Keratinocyte (primary cell): Measurements from ENCODE around the gene SYNGR1. TPM values are rescaled to one million over a fixed set of nuclear protein-coding genes. Genes with fewer than 3 reads are reported as not detected.

Experiments
- DNase-seq: peaks from one replicate; pipeline ENCODE4 v3.0.0-alpha.2; 2011; ENCODE audit warnings: low read depth, missing footprints, low spot score
- FAIRE-seq: peaks from 2 replicates; lab custom pipeline; 2011; peaks lifted over from hg19 to GRCh38; lab: Jason Lieb, UNC
- H2AFZ ChIP-seq: 2 replicates; pipeline ENCODE4 v1.6.0; 2012; ENCODE audit warnings: low read length, control low read depth, inconsistent platforms; ENCODE audit not compliant: control insufficient read depth
- H3K27ac ChIP-seq: 2 replicates; pipeline ENCODE4 v1.5.1; 2011; ENCODE audit warnings: low read length; ENCODE audit not compliant: control insufficient read depth, insufficient read depth
- H3K27me3 ChIP-seq: 3 replicates; pipeline ENCODE4 v1.6.0; 2011; ENCODE audit warnings: low read length; ENCODE audit not compliant: control insufficient read depth, insufficient read depth; ENCODE audit errors: extremely low read depth
- H3K36me3 ChIP-seq, 2 experiments: 2 replicates in 1 of 2; 3 replicates in 1 of 2; pipeline ENCODE4 v1.5.1; 2011; ENCODE audit warnings: low read length in 2 of 2, mild to moderate bottlenecking in 1 of 2; ENCODE audit not compliant: control insufficient read depth in 2 of 2, insufficient read depth in 2 of 2; ENCODE audit errors: extremely low read depth in 1 of 2
- H3K4me1 ChIP-seq: 3 replicates; pipeline ENCODE4 v1.5.1; 2011; ENCODE audit warnings: low read length; ENCODE audit not compliant: control insufficient read depth, insufficient read depth; ENCODE audit errors: extremely low read depth
- H3K4me2 ChIP-seq: 3 replicates; pipeline ENCODE4 v1.6.0; 2011; ENCODE audit warnings: low read depth, low read length; ENCODE audit not compliant: control insufficient read depth, insufficient read depth; ENCODE audit errors: extremely low read depth
- H3K4me3 ChIP-seq, 3 experiments: fragments of 200-600 bp in 1 of 3; sonication (generic) in 1 of 3; 2 replicates in 2 of 3; 3 replicates in 1 of 3; pipeline ENCODE4 v1.5.1; 2011 to 2016; ENCODE audit warnings: low read length in 3 of 3, mild to moderate bottlenecking in 3 of 3, control low read depth in 2 of 3, inconsistent platforms in 1 of 3, low read depth in 1 of 3, mixed read lengths in 1 of 3, mixed run types in 1 of 3, moderate library complexity in 1 of 3; ENCODE audit not compliant: control insufficient read depth in 2 of 3, insufficient read depth in 2 of 3; ENCODE audit errors: extremely low read depth in 1 of 3
- H3K79me2 ChIP-seq: 2 replicates; pipeline ENCODE4 v1.6.0; 2012; ENCODE audit warnings: low read length; ENCODE audit not compliant: control insufficient read depth, insufficient read depth
- H3K9ac ChIP-seq: 3 replicates; pipeline ENCODE4 v1.6.0; 2011; ENCODE audit warnings: low read length; ENCODE audit not compliant: control insufficient read depth, insufficient read depth; ENCODE audit errors: extremely low read depth
- H3K9me1 ChIP-seq: 3 replicates; pipeline ENCODE4 v1.6.0; 2011; ENCODE audit warnings: low read length; ENCODE audit not compliant: control insufficient read depth, insufficient read depth; ENCODE audit errors: extremely low read depth
- H3K9me3 ChIP-seq: 2 replicates; pipeline ENCODE4 v1.5.1; 2012; ENCODE audit warnings: low read depth, low read length; ENCODE audit not compliant: control insufficient read depth
- H4K20me1 ChIP-seq: 3 replicates; pipeline ENCODE4 v1.6.0; 2011; ENCODE audit warnings: low read length; ENCODE audit not compliant: control insufficient read depth, insufficient read depth; ENCODE audit errors: extremely low read depth
- EZH2 ChIP-seq: IDR thresholded peaks from one replicate; pipeline ENCODE4 v1.6.1; 2012; ENCODE audit warnings: inconsistent platforms, mild to moderate bottlenecking, low read length, moderate library complexity
- dilution Hi-C: fragments of 300-500 bp; cut with MboI; formaldehyde crosslinking; loops from one replicate; pipeline ENCODE4 v1.7.0; 2020; ENCODE audit warnings: low sequenced_read_pairs; ENCODE audit not compliant: extremely low pct_ligation_motif_present
- polyA plus RNA-seq, 5 experiments: library from polyadenylated mRNA; depleted of rRNA in 3 of 5; stranded (reverse) in 3 of 5; stranded (forward) in 1 of 5; unstranded in 1 of 5; fragments of >200 nt; gene quantifications; 1 replicate in 1 of 5; 2 replicates in 3 of 5; 3 replicates in 1 of 5; pipeline versions ENCODE4 v1.2.1 to v1.2.3, GENCODE V29; 2011 to 2012; ENCODE audit warnings: missing spikeins in 2 of 5, low read depth in 1 of 5, low replicate concordance in 1 of 5
- TF ChIP-seq, protein P1 (sequence below), 3 experiments: IDR thresholded peaks in 1 of 3; conservative IDR thresholded peaks in 1 of 3; optimal IDR thresholded peaks in 1 of 3; 2 replicates in 2 of 3; 3 replicates in 1 of 3; pipeline versions ENCODE3 to v1.5.1; 2011; ENCODE audit warnings: low read length in 3 of 3, mild to moderate bottlenecking in 3 of 3, moderate library complexity in 2 of 3, control low read depth in 1 of 3, inconsistent platforms in 1 of 3; ENCODE audit not compliant: insufficient read depth in 2 of 3; ENCODE audit errors: extremely low read depth in 1 of 3

Gene SYNGR1
- polyA plus RNA-seq, 1 donor (not counting 4 experiments of a cell fraction or from before 2014, with no cell fraction given) = 0.63 TPM

DNA sequence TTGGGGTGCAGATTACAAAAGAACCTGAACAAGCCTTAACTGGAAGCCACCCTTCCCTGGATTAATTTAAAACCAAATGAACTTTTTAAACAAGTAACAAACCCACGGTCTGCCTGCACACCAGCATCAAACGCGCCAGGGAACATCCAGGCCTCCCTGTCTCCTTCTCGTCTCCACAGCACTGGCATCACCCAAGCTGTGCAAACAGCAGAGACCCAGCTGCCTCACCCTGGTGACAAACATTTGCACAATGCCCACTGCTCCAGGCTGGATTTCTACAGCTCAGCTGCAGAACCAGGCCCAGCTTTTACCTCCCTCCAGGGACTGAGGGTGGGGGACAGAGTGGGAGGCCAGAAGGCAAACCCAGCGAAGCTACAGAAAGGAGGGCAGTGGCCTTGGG lies 37.4 kb upstream of the SYNGR1 start:
- Histone ChIP-seq H3K9me1 (peaks cover 4% of the 10 kb centered on the region), H3K9ac (no peak overlapping the region), H3K4me3 (no peak overlapping the region), H3K4me2 (no peak overlapping the region), H4K20me1 (peaks cover 60% of the 10 kb centered on the region), H3K27me3 (no peaks in the 10 kb centered on the region), H2AFZ (no peak overlapping the region), H3K36me3 (peaks cover 51 to 67% of the 10 kb centered on the region in 2 experiments), H3K79me2 (peaks cover 44% of the 10 kb centered on the region), H3K4me1 (peaks cover 77% of the 10 kb centered on the region), H3K9me3 (no peaks in the 10 kb centered on the region), H3K27ac (peak overlapping the region; percentile 34)
- dilution Hi-C loops = no loop called here
- DNase-seq (peak; percentile 19), FAIRE-seq (no peak)
- TF ChIP-seq EZH2 = no peak
- TF ChIP-seq, protein P1, sequence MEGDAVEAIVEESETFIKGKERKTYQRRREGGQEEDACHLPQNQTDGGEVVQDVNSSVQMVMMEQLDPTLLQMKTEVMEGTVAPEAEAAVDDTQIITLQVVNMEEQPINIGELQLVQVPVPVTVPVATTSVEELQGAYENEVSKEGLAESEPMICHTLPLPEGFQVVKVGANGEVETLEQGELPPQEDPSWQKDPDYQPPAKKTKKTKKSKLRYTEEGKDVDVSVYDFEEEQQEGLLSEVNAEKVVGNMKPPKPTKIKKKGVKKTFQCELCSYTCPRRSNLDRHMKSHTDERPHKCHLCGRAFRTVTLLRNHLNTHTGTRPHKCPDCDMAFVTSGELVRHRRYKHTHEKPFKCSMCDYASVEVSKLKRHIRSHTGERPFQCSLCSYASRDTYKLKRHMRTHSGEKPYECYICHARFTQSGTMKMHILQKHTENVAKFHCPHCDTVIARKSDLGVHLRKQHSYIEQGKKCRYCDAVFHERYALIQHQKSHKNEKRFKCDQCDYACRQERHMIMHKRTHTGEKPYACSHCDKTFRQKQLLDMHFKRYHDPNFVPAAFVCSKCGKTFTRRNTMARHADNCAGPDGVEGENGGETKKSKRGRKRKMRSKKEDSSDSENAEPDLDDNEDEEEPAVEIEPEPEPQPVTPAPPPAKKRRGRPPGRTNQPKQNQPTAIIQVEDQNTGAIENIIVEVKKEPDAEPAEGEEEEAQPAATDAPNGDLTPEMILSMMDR (optimal IDR thresholded peaks at IDR 0.05 in 1 of 3, IDR thresholded peaks at IDR 0.05 in 1 of 3, conservative IDR thresholded peaks at IDR 0.05 in 1 of 3; ENCODE audit: extremely low read depth in 1 of 3, insufficient read depth in 2 of 3, low read length in 3 of 3) = no peak

DNA sequence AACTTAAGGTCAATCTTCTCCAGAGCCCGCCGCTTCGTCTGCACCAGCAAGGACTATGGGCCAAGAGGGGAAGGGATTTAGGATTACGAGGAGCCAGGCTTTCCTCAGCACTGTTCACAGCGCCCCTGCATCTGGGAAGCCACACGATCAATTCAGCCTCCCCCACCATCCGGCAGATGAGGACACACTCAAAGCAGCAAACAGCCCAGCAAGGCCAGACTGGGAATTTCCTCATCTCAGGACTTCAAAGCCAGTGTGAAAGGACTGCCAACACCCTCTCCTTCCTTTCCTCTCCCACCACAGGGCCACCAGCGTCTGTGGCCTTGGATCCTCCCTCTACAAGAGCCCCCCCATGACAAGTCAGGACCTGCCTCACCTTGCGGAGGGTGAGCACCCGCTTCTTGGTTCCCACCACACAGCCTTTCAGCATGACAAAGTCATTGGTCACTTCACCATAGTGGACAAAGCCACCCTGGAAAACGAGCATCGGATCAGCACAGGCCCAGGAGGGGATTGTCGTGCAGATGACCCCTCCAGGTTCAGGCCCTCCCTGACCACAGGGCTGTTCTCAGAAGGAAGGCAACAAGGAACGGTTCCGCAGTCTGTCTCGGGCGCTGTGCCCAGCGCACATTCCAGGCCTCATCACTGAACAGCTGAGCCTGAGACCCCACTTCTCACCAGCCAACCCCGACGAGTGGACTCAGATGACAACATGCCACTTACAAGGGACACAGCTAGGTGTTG lies 36.4 kb upstream of the SYNGR1 start:
- Histone ChIP-seq H3K27ac (no peak overlapping the region), H3K36me3 (peaks cover 56 to 77% of the 10 kb centered on the region in 2 experiments), H3K9me3 (no peaks in the 10 kb centered on the region), H2AFZ (no peak overlapping the region), H3K4me2 (peak overlapping the region; percentile 87), H3K9ac (no peak overlapping the region), H3K4me1 (peaks cover 74% of the 10 kb centered on the region), H4K20me1 (peaks cover 66% of the 10 kb centered on the region), H3K4me3 (no peak overlapping the region), H3K79me2 (peaks cover 54% of the 10 kb centered on the region), H3K9me1 (peaks cover 4% of the 10 kb centered on the region), H3K27me3 (no peaks in the 10 kb centered on the region)
- FAIRE-seq = no peak
- no peak for TF ChIP-seq EZH2
- TF ChIP-seq, protein P1 (optimal IDR thresholded peaks at IDR 0.05 in 1 of 3, IDR thresholded peaks at IDR 0.05 in 1 of 3, conservative IDR thresholded peaks at IDR 0.05 in 1 of 3; ENCODE audit: extremely low read depth in 1 of 3, insufficient read depth in 2 of 3, low read length in 3 of 3) = no peak
- dilution Hi-C loops = no loop called here
- peak; percentile 75 for DNase-seq
